ENCODE results near the gene IRAK1BP1.
"Not testable (repeated sequence)": the region's sequence is repeated elsewhere in the genome, so short reads cannot be mapped to it uniquely, and the experiment has no call there.

Gene IRAK1BP1

DNA sequence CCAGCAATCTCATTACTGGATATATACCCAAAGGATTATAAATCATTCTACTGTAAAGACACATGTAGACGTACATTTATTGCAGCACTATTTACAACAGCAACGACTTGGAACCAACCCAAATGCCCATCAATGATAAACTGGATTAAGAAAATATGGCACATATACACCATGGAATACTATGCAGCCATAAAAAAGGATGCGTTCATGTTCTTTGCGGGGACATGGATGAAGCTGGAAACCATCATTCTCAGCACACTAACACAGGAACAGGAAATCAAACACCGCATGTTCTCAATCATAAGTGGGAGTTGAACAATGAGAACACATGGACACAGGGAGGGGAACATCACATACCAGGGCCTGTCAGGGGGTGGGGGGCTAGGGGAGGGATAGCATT, 22.6 kb downstream of the IRAK1BP1 start:
- DNase-seq (ENCODE audit: low read depth): not testable (repeated sequence)

DNA sequence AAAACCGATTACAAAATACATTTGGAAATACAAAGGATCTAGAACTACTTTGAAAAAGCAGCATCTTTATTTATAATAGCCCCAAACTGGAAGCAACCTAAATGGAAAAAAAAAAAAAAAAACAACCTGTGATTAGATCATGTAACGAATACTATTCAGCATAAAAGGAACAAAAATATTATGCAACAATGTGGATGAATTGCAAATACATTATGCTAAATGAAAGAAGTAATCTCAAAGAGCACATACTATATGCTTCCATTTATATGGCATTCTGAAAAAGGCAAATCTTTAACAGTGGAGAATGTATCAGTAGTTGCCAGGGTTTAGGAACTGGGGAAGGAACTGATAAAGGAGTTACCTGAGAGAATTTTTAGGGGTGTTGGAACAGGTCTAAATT, 28.9 kb downstream of the IRAK1BP1 start:
- DNase-seq (ENCODE audit: low read depth): no peak

DNA sequence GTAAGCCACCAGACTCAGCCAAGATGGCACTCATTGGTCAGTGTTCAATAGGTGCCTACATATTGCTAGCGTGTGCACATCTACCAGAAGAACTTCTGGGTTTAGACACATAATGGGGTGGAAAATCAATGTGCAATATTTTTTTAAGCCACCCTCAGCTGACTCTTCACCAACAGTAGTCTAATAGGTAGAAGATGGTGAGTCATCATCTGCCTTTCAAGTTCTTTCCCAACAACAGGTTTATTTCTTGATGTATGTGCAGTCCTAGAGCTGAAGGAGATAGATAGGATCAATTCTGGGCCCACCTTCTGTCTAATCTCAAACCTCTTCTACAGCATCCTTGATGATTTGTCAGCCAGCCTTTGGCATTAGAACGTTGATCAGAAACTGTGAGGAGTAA, 41.3 kb downstream of the IRAK1BP1 start:
- DNase-seq (ENCODE audit: low read depth): no peak

DNA sequence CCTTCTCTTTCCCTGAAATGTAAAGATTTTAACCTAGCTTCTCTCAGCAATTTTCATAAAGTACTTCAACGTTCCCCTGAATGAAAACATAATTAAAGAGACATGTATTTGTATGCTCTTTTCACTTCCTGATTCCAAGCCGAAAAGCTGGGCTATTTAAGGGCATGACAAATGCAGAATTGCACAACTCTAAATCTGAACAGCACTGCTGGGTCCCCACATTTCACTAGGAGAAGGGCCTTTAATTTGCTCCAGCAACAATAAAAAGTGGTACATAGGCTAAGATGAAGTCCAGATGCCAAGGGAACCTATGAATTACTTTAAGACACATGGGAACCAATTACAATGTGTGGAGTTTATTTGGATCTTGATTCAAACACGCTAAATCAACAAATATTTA, 42.0 kb downstream of the IRAK1BP1 start:
- DNase-seq (ENCODE audit: low read depth): no peak

DNA sequence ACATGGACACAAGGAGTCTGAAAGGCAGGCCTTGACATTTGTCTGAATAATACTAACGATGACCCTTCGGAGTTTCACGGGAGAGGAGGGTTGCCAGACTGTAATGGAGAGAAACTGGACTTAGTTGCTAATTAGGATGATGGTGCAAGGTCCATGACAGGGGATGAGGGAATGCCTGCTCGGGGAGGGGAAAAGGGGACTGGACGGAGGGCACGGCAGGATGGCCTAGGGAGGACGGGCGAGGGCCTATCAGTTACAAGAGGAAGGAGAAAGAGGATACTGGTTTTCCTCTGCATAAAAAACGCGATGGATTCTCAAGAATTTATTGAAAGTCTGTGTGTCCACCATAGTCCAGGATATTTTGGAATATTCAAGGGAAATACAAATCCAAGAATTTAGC, 42.7 kb downstream of the IRAK1BP1 start:
- DNase-seq (ENCODE audit: low read depth): no peak

DNA sequence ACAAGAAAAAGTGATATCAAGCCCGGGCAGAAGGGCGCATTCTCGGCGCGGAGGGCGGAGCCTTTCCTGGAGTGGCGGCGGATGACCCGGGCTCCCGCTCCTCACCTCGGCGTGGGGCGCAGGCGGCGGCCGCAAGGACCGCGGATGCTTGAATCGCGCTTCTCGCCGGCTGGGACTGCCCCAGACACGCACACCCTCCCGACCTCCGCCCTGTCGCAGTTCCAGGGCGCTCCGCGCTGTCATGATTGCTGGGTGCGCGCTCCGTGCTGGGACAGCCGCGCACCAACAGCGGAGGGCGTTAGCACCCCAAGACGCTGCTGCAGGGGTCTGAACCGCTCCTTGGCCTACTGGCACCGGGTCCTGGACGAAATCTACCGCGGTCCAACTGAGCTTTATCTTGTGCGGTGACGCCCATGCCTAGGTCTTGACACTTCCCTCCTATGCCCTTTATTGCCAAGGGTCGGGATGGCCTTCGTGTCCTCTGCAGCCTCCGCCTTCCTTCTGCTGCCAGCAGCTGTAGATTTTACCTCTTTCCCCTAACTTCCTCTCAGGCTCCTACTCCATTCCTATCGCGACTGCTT, 43.3 kb downstream of the IRAK1BP1 start:
- DNase-seq (ENCODE audit: low read depth): no peak

DNA sequence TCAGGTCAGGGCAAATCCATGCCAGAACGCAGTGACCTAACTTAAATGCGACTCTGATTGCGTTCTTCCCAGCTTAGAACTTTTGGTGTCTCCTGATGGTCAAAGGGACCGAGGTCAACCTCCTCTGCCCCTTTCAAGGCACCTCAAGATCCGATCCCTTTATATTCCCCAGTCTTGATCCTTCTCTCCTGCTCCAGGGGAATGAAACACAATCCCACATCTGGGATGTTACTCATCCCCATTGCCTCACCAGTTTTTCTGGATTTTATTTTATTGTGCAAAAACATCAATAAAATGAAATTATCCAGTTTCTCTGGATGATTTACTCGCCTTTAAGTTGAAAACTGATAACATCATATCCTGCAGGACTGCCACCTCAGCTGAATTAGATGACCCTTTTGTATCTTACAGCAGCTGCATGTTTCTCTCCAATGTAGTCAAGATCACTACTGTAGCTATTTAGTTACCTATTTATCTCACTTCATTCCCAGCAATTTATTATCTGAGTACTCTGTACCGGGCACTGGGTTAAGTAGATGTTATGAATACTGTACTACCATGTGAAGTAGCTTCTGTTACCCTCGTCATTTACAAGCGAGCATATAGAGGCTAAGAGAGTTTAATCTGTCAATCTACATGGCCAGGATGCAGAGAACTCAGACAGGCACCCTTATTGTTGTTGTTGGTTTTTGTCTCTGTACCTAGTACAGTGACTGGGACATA, 44.0 kb downstream of the IRAK1BP1 start:
- no peak for DNase-seq (ENCODE audit: low read depth)

DNA sequence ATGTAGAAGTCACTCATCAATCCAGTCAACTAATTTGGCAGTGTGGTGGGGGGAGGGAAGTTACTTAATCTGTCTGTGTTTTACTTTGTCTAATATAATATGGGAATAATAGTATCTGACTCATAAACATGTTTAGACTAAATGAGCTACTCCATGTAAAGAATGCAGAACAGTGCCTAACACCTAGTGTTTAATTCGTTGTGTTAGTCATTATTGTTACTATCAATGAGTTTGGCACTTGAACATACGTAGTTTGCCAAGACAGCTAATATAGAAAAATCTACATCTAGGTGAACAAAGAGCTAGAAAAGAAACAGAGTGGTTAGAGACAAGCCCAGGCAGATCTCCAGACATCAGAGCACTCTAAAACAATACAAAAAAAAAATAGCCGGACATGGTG, 49.1 kb downstream of the IRAK1BP1 start:
- no peak for DNase-seq (ENCODE audit: low read depth)

DNA sequence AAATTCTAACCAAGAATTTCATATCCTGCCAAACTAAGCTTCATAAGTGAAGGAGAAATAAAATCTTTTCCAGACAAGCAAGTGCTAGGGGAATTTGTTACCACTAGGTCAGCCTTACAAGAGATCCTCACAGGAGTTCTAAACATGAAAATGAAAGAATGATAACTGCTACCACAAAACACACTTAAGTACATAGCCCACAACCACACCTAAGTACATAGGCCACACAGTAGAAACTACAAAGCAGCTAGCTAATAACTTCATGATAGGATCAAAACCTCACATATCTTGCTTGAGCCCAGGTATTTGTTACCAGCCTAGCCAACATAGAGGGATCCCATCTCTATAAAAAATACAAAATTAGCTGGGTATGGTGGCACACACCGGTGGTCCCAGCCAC, 50.4 kb downstream of the IRAK1BP1 start:
- DNase-seq (ENCODE audit: low read depth): no peak

DNA sequence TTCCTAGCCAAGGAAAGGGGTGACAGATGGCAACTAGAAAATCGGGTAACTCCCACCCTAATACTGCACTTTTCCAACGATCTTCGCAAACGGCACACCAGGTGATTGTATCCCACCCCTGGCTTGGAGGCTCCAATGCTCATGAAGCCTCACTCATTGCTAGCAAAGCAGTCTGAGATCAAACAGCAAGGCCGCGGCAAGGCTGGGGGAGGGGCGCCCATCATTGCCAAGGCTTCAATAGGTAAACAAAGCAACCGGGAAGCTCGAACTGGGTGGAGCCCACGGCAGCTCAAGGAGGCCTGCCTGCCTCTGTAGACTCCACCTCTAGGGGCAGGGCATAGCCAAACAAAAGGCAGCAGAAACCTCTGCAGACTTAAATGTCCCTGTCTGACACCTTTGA, 53.8 kb downstream of the IRAK1BP1 start:
- DNase-seq (ENCODE audit: low read depth): not testable (repeated sequence)

DNA sequence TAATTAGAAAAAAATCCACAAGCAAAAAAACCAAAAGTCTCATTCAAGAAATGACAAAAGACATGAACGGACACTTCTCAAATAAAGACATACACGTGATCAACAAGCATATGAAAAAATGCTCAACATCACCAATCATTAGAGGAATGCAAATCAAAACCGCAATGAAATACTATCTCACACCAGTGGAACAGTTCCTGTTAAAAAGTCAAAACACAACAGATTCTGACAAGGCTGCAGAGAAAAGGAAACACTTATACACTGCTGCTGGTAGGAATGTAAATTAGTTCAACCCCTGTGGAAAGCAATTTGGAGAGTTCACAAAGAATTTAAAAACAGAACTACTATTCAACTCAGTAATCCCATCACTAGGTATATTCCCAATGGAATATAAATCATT, 58.0 kb downstream of the IRAK1BP1 start:
- no peak for DNase-seq (ENCODE audit: low read depth)

DNA sequence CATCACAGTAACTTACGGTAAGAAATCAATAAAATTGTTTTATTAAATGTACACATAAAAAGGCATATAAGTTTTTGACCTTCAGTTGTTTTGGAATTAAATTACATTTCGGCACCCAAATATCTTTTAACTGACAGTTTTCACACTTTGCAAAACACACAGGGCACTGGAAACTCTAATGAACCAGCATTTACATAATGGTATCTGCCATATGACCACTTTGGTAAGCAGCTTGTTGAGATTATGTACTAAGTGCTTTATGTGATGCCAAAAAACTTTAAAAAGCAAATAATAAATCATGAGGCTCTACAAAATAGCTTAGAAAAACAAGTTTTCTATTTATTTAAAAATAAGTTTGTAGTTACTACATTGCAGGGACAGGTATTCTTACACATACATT, 68.2 kb downstream of the IRAK1BP1 start:
- DNase-seq (ENCODE audit: low read depth): no peak

DNA sequence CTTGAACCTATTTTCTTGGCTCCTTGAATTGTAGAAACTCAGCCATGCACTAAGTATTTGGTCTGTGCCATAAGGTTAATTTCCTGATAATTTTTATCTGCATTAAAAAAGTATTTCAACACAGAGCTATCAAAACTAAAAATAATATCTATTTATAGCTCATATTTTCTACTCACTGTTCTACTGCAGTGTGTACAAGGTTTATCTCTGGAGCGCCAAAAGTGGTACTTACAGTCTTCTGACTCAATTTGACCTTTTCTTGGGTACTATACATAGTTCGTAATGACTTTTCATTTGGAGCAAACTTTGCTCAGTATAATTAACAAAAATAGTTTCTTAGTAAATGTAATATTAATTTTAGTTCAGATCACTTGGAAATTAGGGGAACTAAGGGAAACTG, 69.2 kb downstream of the IRAK1BP1 start:
- DNase-seq (ENCODE audit: low read depth): no peak

DNA sequence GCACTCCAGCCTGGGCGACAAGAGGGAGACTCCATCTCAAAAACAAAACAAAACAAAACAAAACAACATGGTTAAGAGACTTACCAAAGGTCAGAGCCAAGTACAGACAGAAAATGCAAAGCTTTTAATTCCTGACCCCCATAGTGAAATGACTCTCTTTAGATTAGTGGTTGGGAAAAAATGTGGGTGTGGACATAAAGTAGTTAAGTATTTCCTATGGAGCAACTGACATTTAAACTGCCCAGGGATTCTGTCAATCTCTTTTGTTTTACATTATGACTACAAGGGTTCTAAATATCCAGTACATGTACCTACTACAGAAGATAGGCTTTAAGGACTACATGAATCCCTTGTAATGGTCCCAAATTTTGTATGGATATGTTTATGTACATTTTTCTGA, 75.1 kb downstream of the IRAK1BP1 start:
- DNase-seq (ENCODE audit: low read depth): no peak

DNA sequence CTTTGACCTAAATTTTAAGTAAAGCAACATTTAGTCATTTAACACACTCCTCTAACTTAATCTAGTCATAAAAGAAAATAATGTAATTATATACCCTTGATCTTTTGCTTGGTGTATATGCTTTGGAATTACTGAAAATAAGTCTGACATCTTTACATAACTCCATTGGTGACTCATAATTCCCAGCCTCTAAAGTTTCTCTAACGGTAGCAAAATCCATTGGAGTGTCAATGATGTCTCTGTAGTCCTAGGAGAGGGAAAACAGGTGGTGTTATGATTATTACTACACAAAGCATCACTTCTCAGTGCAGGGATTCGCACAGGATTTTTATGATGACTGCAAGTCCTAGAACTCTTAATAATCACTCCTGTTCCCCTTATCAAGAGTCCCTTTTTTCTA, 80.2 kb downstream of the IRAK1BP1 start:
- DNase-seq (ENCODE audit: low read depth): no peak

DNA sequence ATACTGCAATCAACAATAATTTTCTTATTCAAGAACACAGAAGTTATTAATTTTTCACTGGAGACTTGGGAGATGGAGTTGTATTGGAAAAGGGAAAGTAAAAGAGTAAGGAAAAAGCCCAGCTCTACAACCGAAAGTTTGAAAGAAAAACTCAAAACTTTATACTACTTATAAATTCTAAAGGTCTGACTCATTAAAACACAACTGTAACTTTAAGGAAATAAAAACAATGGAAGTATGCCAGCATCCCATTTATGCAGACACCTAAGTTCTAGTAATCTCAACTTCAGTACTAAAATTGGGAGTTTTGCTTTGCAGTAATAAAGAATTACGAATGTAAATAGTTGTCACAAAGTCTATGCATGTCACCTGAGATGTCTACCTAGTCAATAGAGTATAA, 80.6 kb downstream of the IRAK1BP1 start:
- no peak for DNase-seq (ENCODE audit: low read depth)

DNA sequence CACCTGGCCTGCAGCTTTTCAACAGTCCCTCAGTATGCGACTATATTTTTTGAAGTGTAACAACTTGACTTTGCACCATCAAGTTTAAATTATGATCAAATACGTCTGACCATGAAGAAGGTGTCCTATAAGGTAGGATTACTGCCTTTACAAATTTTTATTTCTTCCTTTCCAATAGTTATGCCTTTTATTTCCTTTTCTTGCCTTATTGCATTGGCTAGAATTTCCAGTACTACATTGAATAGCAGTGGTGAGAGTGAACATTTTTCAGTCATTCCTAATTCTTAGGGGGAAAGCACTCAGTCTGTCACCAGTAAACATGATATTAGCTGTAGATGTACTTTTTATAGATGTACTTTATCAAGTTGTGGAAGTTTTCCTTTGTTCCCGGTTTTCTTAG, 81.4 kb downstream of the IRAK1BP1 start:
- no peak for DNase-seq (ENCODE audit: low read depth)

DNA sequence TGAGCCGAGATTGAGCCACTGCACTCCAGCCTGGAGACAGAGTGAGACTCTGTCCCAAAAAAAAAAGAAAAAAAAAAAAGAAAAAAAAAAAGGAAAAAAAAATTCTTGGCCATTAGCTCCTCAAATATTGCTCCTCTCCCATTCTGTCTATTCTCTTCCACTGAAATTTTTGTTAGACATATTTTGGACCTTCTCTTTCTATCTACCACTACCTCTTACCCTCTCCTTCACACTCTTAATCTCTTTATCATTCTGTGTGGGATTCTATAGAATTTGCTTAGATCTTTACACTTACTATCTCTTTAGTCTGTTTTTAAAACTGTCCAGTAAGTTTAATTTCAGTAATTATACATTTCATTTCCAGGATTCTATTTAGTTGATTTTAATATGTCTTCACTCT, 85.0 kb downstream of the IRAK1BP1 start:
- no peak for DNase-seq (ENCODE audit: low read depth)

All from stimulated activated CD8-positive, alpha-beta memory T cell treated with anti-CD3 and anti-CD28 coated beads, Interleukin-15, amount 100 ng/mL, for 24 hours (primary cell).